ENCODE results near the gene SMIM38. TPM values are rescaled to one million over a fixed set of nuclear protein-coding genes. Genes with fewer than 3 reads are reported as not detected.

SMIM38 gene
- total RNA-seq, 1 donor from 2014 or later = not detected

Other genes with a start within 250 kb of the SMIM38 start
- gene MRGPRD, start 174.9 kb upstream of the SMIM38 start, total RNA-seq = not detected
- gene MRGPRF, start 142.7 kb upstream of the SMIM38 start, total RNA-seq = 5.5 TPM
- 7.9 TPM for gene TPCN2, start 107.0 kb upstream of the SMIM38 start, total RNA-seq
- gene MYEOV, start 138.2 kb downstream of the SMIM38 start, total RNA-seq = not detected

Data from left ventricle myocardium superior (tissue), 1 donor.